Prostate gland (tissue), 2 donors: ENCODE data around the gene CD48. TPM values are rescaled to one million over a fixed set of nuclear protein-coding genes. Genes with fewer than 3 reads are reported as not detected.
"Not testable (repeated sequence)": the region's sequence is repeated elsewhere in the genome, so short reads cannot be mapped to it uniquely, and the experiment has no call there.

Experiments
- DNase-seq: peaks from one replicate; pipeline ENCODE4 v3.0.0-alpha.2; 2019; ENCODE audit warnings: low spot score
- H3K27ac ChIP-seq, 2 donors: fragments of 200-600 bp; sonication (generic); 2 replicates each; pipeline ENCODE4 v1.5.1; 2017 to 2019
- H3K27me3 ChIP-seq: fragments of 200-600 bp; sonication (generic); replicated peaks from 2 replicates; pipeline ENCODE4 v1.5.1; 2019; ENCODE audit not compliant: insufficient read depth
- H3K36me3 ChIP-seq, 2 donors: fragments of 200-600 bp; sonication (generic); 1 replicate in 1 of 2; 2 replicates in 1 of 2; pipeline versions ENCODE4 v1.5.1 to v1.8.1; 2017 to 2019
- H3K4me1 ChIP-seq: fragments of 200-600 bp; sonication (generic); replicated peaks from 2 replicates; pipeline ENCODE4 v1.5.1; 2019
- H3K4me3 ChIP-seq, 2 donors: fragments of 200-600 bp; sonication (generic); 2 replicates each; pipeline ENCODE4 v1.5.1; 2017 to 2019
- H3K9me3 ChIP-seq: fragments of 200-600 bp; sonication (generic); 2 replicates; pipeline ENCODE4 v1.5.1; 2017
- CTCF ChIP-seq, 4 experiments: fragments of 200-600 bp in 2 of 4; fragments of 450-650 bp in 2 of 4; sonication (generic) in 2 of 4; IDR thresholded peaks; 1 replicate in 3 of 4; 2 replicates in 1 of 4; pipeline ENCODE4 v1.5.1; 2016 to 2019; ENCODE audit warnings: antibody characterized with exemption in 4 of 4, mild to moderate bottlenecking in 2 of 4, moderate library complexity in 2 of 4
- POLR2A ChIP-seq: fragments of 450-650 bp; IDR thresholded peaks from one replicate; pipeline ENCODE4 v1.6.1; 2016; ENCODE audit warnings: antibody characterized with exemption, mild to moderate bottlenecking
- POLR2AphosphoS5 ChIP-seq: sonication (generic); formaldehyde crosslinking; IDR thresholded peaks from one replicate; pipeline ENCODE4 v1.6.1; 2017; ENCODE audit warnings: antibody characterized with exemption
- WGBS: methylation state at CpG from one replicate; pipeline ENCODE4 v1.1.5; 2018; 5-methylcytosine and 5-hydroxymethylcytosine counted together
- intact Hi-C: fragments of 100-400 bp; cut with DNase I; formaldehyde crosslinking; loops from one replicate; pipeline ENCODE4 v1.14.2; 2022
- total RNA-seq, 2 donors: library from RNA; depleted of rRNA; stranded (reverse); fragments of >200 nt; gene quantifications; one replicate each; pipeline ENCODE4 v1.1.0, GENCODE V29; 2016

CD48 gene
- total RNA-seq, 2 donors from 2014 or later = 3.0 to 4.7 TPM

GRCh38 chr1:160721473-160721872 is 9.9 kb upstream of the CD48 start:
- no peak for DNase-seq
- TF ChIP-seq POLR2AphosphoS5 (no peak), POLR2A (no peak), CTCF (IDR thresholded peaks at IDR 0.05) (no peak)
- Histone ChIP-seq H3K36me3 (no peaks in the 10 kb centered on the region), H3K4me1 (no peaks in the 10 kb centered on the region), H3K27me3 (no peaks in the 10 kb centered on the region), H3K27ac (no peak overlapping the region), H3K9me3 (no peaks in the 10 kb centered on the region), H3K4me3 (no peak overlapping the region)
- intact Hi-C loops = loop anchor here (10.0 kb wide), 1 partner anchor 273 kb away; no protein-coding TSS in a partner anchor

- no peaks in the 10 kb centered on the region for H3K9me3 ChIP-seq
- no peak overlapping the region for H3K27ac ChIP-seq
- no peaks in the 10 kb centered on the region for H3K27me3 ChIP-seq
- H3K4me1 ChIP-seq = no peaks in the 10 kb centered on the region
- H3K4me3 ChIP-seq = no peak overlapping the region
- no peak for DNase-seq
- WGBS = 75% methylated on average over 3 of the region's 3 CpGs
- H3K36me3 ChIP-seq = no peaks in the 10 kb centered on the region
- no peak for TF ChIP-seq POLR2AphosphoS5
- no peak for TF ChIP-seq CTCF (IDR thresholded peaks at IDR 0.05)
- TF ChIP-seq POLR2A = no peak
- intact Hi-C loops = loop anchor here (10.0 kb wide), 1 partner anchor 274 kb away; no protein-coding TSS in a partner anchor
These were observed 8.9 kb upstream of the CD48 start for GRCh38 chr1:160720356-160721085.

- H3K27ac ChIP-seq = no peak overlapping the region
- no peaks in the 10 kb centered on the region for H3K9me3 ChIP-seq
- intact Hi-C loops = no loop called here
- no peaks in the 10 kb centered on the region for H3K4me1 ChIP-seq
- no peaks in the 10 kb centered on the region for H3K27me3 ChIP-seq
- no peaks in the 10 kb centered on the region for H3K36me3 ChIP-seq
- no peak overlapping the region for H3K4me3 ChIP-seq
- 70% methylated on average over 4 of the region's 4 CpGs for whole genome bisulfite sequencing
- TF ChIP-seq CTCF (IDR thresholded peaks at IDR 0.05) = no peak
- TF ChIP-seq POLR2AphosphoS5 = no peak
- TF ChIP-seq POLR2A = no peak
- DNase-seq = no peak
These were observed 6.6 kb upstream of the CD48 start for GRCh38 chr1:160718210-160718609.

GRCh38 chr1:160717306-160717705 is 5.7 kb upstream of the CD48 start:
- H3K4me3 ChIP-seq = no peak overlapping the region
- no peaks in the 10 kb centered on the region for H3K36me3 ChIP-seq
- WGBS = 95% methylated on average over 5 of the region's 5 CpGs
- TF ChIP-seq POLR2A = no peak
- TF ChIP-seq POLR2AphosphoS5 = no peak
- no peak for TF ChIP-seq CTCF (IDR thresholded peaks at IDR 0.05)
- H3K9me3 ChIP-seq = no peaks in the 10 kb centered on the region
- no peaks in the 10 kb centered on the region for H3K4me1 ChIP-seq
- H3K27me3 ChIP-seq = no peaks in the 10 kb centered on the region
- no peak overlapping the region for H3K27ac ChIP-seq
- no peak for DNase-seq
- intact Hi-C loops = no loop called here

GRCh38 chr1:160716013-160716412 is 4.4 kb upstream of the CD48 start:
- no peak for DNase-seq
- intact Hi-C loops = no loop called here
- no peak overlapping the region for H3K4me3 ChIP-seq
- H3K27ac ChIP-seq = no peak overlapping the region
- no peaks in the 10 kb centered on the region for H3K4me1 ChIP-seq
- 93% methylated on average over 1 of the region's 1 CpG for WGBS
- no peaks in the 10 kb centered on the region for H3K36me3 ChIP-seq
- H3K9me3 ChIP-seq = no peaks in the 10 kb centered on the region
- H3K27me3 ChIP-seq = no peaks in the 10 kb centered on the region
- TF ChIP-seq POLR2AphosphoS5 (no peak), POLR2A (no peak), CTCF (IDR thresholded peaks at IDR 0.05) (no peak)

GRCh38 chr1:160714034-160714648 is 2.5 kb upstream of the CD48 start:
- WGBS = 51% methylated on average over 5 of the region's 5 CpGs
- intact Hi-C loops, DNase-seq, H3K36me3 ChIP-seq, H3K27ac ChIP-seq, H3K27me3 ChIP-seq, H3K4me1 ChIP-seq, H3K4me3 ChIP-seq, H3K9me3 ChIP-seq: not testable (repeated sequence)
